SU-DHL-6 (cell line): ENCODE data around the gene MMP11.

ENCODE experiments used
- CTCF ChIP-seq: fragments of 200-600 bp; sonication (generic); IDR thresholded peaks from one replicate; pipeline ENCODE4 v1.5.1; 2017; ENCODE audit warnings: antibody characterized with exemption, mild to moderate bottlenecking, low read length, moderate library complexity; ENCODE audit not compliant: insufficient read depth, poor library complexity, severe bottlenecking
- EZH2phosphoT487 ChIP-seq: fragments of 200-600 bp; sonication (generic), shearing (Covaris generic); conservative IDR thresholded peaks from 2 replicates; pipeline ENCODE4 v1.6.1; 2018; ENCODE audit warnings: mild to moderate bottlenecking, antibody characterized with exemption, low read length, moderate library complexity, mixed read lengths

GRCh38 chr22:23787600-23787896, 14.9 kb downstream of the MMP11 start:
- TF ChIP-seq CTCF = no peak
- TF ChIP-seq EZH2phosphoT487 = no peak
